ENCODE measurements around the gene NOL7.

- no peak for TF ChIP-seq SUZ12 (IDR thresholded peaks at IDR 0.05; ENCODE audit: extremely low read depth, insufficient read depth, insufficient read length)
- TF ChIP-seq YY1 (IDR thresholded peaks at IDR 0.05; ENCODE audit: insufficient read depth, insufficient read length): no peak
- TF ChIP-seq ZNF274 (IDR thresholded peaks at IDR 0.05; ENCODE audit: low read depth, low read length): no peak
Observed at GRCh38 chr6:13660893-13661292, 45.8 kb downstream of the NOL7 start.

All from NT2/D1 (cell line).